B cell (primary cell): ENCODE measurements around the gene TEKT1. TPM values are rescaled to one million over a fixed set of nuclear protein-coding genes. Genes with fewer than 3 reads are reported as not detected.

Experiments used
- ATAC-seq: fragments of 200-7000 bp; cut with Tn5 transposase; one replicate; pipeline ENCODE4 v1.10.0; 2021; ENCODE audit warnings: low read depth, mild to moderate bottlenecking, moderate number of reproducible peaks, moderate library complexity
- CTCF ChIA-PET: fragments of 350-600 bp; sonication (Branson Sonifier 250); formaldehyde crosslinking; loops from one replicate; lab custom pipeline; 2021; ENCODE audit warnings: antibody characterized with exemption, inconsistent platforms; lab: Charles Lee
- POLR2A ChIA-PET: fragments of 350-600 bp; sonication (Branson Sonifier 250); formaldehyde crosslinking; loops from one replicate; lab custom pipeline; 2021; ENCODE audit warnings: antibody characterized with exemption; lab: Charles Lee
- DNase-seq: peaks from one replicate; pipeline ENCODE4 v3.0.0; 2013
- H2AFZ ChIP-seq: 2 replicates; pipeline ENCODE4 v1.6.1; 2012; ENCODE audit warnings: mild to moderate bottlenecking, low read depth, low read length; ENCODE audit not compliant: insufficient read depth, poor library complexity, severe bottlenecking
- H3K27ac ChIP-seq, 2 donors: 1 replicate in 1 of 2; 2 replicates in 1 of 2; pipeline ENCODE4 v1.5.1; 2012 to 2013; ENCODE audit warnings: low read length in 2 of 2, mild to moderate bottlenecking in 2 of 2, moderate library complexity in 1 of 2
- H3K27me3 ChIP-seq, 4 experiments: fragments of 200-600 bp in 1 of 4; sonication (generic) in 1 of 4; replicated peaks in 1 of 4; 1 replicate in 2 of 4; 2 replicates in 2 of 4; pipeline versions ENCODE4 v1.6.1 to v1.7.0; 2013 to 2016; ENCODE audit warnings: low read length in 3 of 4, mild to moderate bottlenecking in 2 of 4, mixed read lengths in 1 of 4, moderate library complexity in 1 of 4; ENCODE audit not compliant: insufficient read depth in 4 of 4, control insufficient read depth in 3 of 4; ENCODE audit errors: control extremely low read depth in 1 of 4
- H3K36me3 ChIP-seq, 2 experiments: replicated peaks in 1 of 2; 1 replicate in 1 of 2; 2 replicates in 1 of 2; pipeline versions ENCODE4 v1.6.1 to v1.7.1; 2013; ENCODE audit warnings: low read length in 1 of 2; ENCODE audit not compliant: insufficient read depth in 2 of 2, control insufficient read depth in 1 of 2; ENCODE audit errors: control extremely low read depth in 1 of 2, extremely low read depth in 1 of 2
- H3K4me1 ChIP-seq, 2 donors: fragments of 200-600 bp in 1 of 2; sonication (generic) in 1 of 2; 1 replicate in 1 of 2; 2 replicates in 1 of 2; pipeline versions ENCODE4 v1.5.1 to v1.6.1; 2013 to 2017; ENCODE audit warnings: low read length in 2 of 2; ENCODE audit not compliant: control insufficient read depth in 2 of 2, insufficient read depth in 2 of 2
- H3K4me2 ChIP-seq: replicated peaks from 2 replicates; pipeline ENCODE3; 2012; ENCODE audit warnings: mild to moderate bottlenecking, low read depth, low read length; ENCODE audit not compliant: poor library complexity, severe bottlenecking
- H3K4me3 ChIP-seq, 5 experiments: fragments of 200-600 bp in 1 of 5; sonication (generic) in 1 of 5; 1 replicate in 3 of 5; 2 replicates in 2 of 5; pipeline versions ENCODE4 v1.5.1 to v1.7.0; 2011 to 2016; ENCODE audit warnings: low read length in 4 of 5, mild to moderate bottlenecking in 4 of 5, low read depth in 2 of 5, control low read depth in 1 of 5, moderate library complexity in 1 of 5; ENCODE audit not compliant: insufficient read depth in 1 of 5; ENCODE audit errors: control extremely low read depth in 1 of 5, extremely low read depth in 1 of 5
- H3K79me2 ChIP-seq: fragments of 200-600 bp; sonication (generic); one replicate; pipeline ENCODE4 v1.6.0; 2016; ENCODE audit warnings: low read length; ENCODE audit not compliant: control insufficient read depth, insufficient read depth
- H3K9ac ChIP-seq: fragments of 200-600 bp; sonication (generic); 2 replicates; pipeline ENCODE4 v1.6.1; 2017; ENCODE audit warnings: mild to moderate bottlenecking, low read length, moderate library complexity
- H3K9me3 ChIP-seq, 3 donors: one replicate each; pipeline versions ENCODE4 v1.6.1 to v1.7.1; 2013; ENCODE audit warnings: low read length in 2 of 3; ENCODE audit not compliant: control insufficient read depth in 2 of 3, insufficient read depth in 1 of 3; ENCODE audit errors: control extremely low read depth in 1 of 3
- H4K20me1 ChIP-seq: 2 replicates; pipeline ENCODE4 v1.6.0; 2012; ENCODE audit warnings: mild to moderate bottlenecking, low read length; ENCODE audit not compliant: insufficient read depth, control insufficient read depth, poor library complexity, severe bottlenecking
- H3K27ac Mint-ChIP-seq: one replicate; pipeline ENCODE4 v1.8.0; 2021; ENCODE audit warnings: mixed read lengths
- H3K27me3 Mint-ChIP-seq: one replicate; pipeline ENCODE4 v1.8.0; 2021; ENCODE audit warnings: mixed read lengths
- H3K4me1 Mint-ChIP-seq: one replicate; pipeline ENCODE4 v1.8.0; 2021; ENCODE audit warnings: mixed read lengths
- H3K4me3 Mint-ChIP-seq: one replicate; pipeline ENCODE4 v1.8.0; 2021; ENCODE audit warnings: mixed read lengths
- H3K9me3 Mint-ChIP-seq: one replicate; pipeline ENCODE4 v1.8.0; 2022; ENCODE audit warnings: mixed read lengths; ENCODE audit not compliant: insufficient read depth
- CTCF ChIP-seq: fragments of 200-600 bp; IDR thresholded peaks from one replicate; pipeline ENCODE4 v1.8.0; 2022; ENCODE audit warnings: antibody characterized with exemption, mild to moderate bottlenecking
- EZH2 ChIP-seq: IDR thresholded peaks from 2 replicates; pipeline ENCODE4 v1.6.1; 2012; ENCODE audit warnings: borderline replicate concordance, low read depth, mild to moderate bottlenecking, moderate library complexity, low read length; ENCODE audit not compliant: insufficient read depth, poor library complexity, severe bottlenecking
- WGBS: methylation state at CpG from one replicate; pipeline ENCODE4 v1.1.5; 2013; ENCODE audit warnings: missing lambda C conversion rate; ENCODE audit not compliant: insufficient coverage; 5-methylcytosine and 5-hydroxymethylcytosine counted together
- intact Hi-C: fragments of 100-400 bp; cut with micrococcal nuclease; formaldehyde crosslinking; loops from one replicate; pipeline ENCODE4 v1.10.0; 2022
- polyA plus RNA-seq: library from polyadenylated mRNA; depleted of rRNA; stranded (reverse); fragments of >200 nt; gene quantifications from 2 replicates; pipeline ENCODE4 v1.2.3, GENCODE V29; 2012
- total RNA-seq, 2 donors: library from RNA; stranded (reverse); fragments of 120-200 nt in 1 of 2; gene quantifications; 1 replicate in 1 of 2; 2 replicates in 1 of 2; pipeline versions ENCODE4 v1.2.3 to v1.2.4, GENCODE V29; 2013 to 2022

TEKT1 gene
- total and polyA plus RNA-seq, 2 donors (not counting 1 experiment from before 2014, with no cell fraction given) = not detected

GRCh38 chr17:6782244-6782643 is 49.3 kb downstream of the TEKT1 start:
- Histone ChIP-seq H4K20me1 (no peaks in the 10 kb centered on the region), H2AFZ (no peak overlapping the region), H3K9me3 (peaks cover 2 to 8% (median 3%) of the 10 kb centered on the region in 3 donors), H3K4me1 (no peaks in the 10 kb centered on the region), H3K79me2 (no peaks in the 10 kb centered on the region), H3K27me3 (peaks cover 0 to 34% (median 17%) of the 10 kb centered on the region in 4 experiments), H3K36me3 (no peaks in the 10 kb centered on the region), H3K4me3 (no peak overlapping the region), H3K27ac (no peak overlapping the region), H3K9ac (no peak overlapping the region), H3K4me2 (no peak overlapping the region)
- Mint-ChIP-seq H3K27ac (no peak overlapping the region), H3K27me3 (peaks cover 74% of the 10 kb centered on the region), H3K9me3 (peaks cover 3% of the 10 kb centered on the region), H3K4me1 (no peaks in the 10 kb centered on the region), H3K4me3 (no peak overlapping the region)
- no peak for TF ChIP-seq EZH2
- no peak for TF ChIP-seq CTCF
- intact Hi-C loops = no loop called here
- DNase-seq = no peak
- WGBS = no CpG with 5 or more reads among the region's 4 CpGs
- ATAC-seq = no peak
- ChIA-PET CTCF (no interaction called here), POLR2A (no interaction called here)

- WGBS = 6% methylated on average over 2 of the region's 3 CpGs
- H3K27me3 ChIP-seq = peaks cover 0 to 38% (median 22%) of the 10 kb centered on the region in 4 experiments
- no peak overlapping the region for H3K27ac Mint-ChIP-seq
- no peaks in the 10 kb centered on the region for H3K36me3 ChIP-seq
- H3K9ac ChIP-seq = no peak overlapping the region
- H3K4me3 Mint-ChIP-seq = no peak overlapping the region
- no peak overlapping the region for H3K27ac ChIP-seq
- ChIA-PET CTCF (no interaction called here), POLR2A (no interaction called here)
- TF ChIP-seq CTCF (no peak), EZH2 (no peak)
- no peaks in the 10 kb centered on the region for H4K20me1 ChIP-seq
- peaks cover 2 to 17% (median 3%) of the 10 kb centered on the region in 3 donors for H3K9me3 ChIP-seq
- no peak overlapping the region for H3K4me2 ChIP-seq
- intact Hi-C loops = no loop called here
- no peaks in the 10 kb centered on the region for H3K4me1 ChIP-seq
- ATAC-seq (no peak), DNase-seq (no peak)
- H3K4me1 Mint-ChIP-seq = peaks cover 2% of the 10 kb centered on the region
- H3K27me3 Mint-ChIP-seq = peaks cover 70% of the 10 kb centered on the region
- H3K79me2 ChIP-seq = no peaks in the 10 kb centered on the region
- no peak overlapping the region for H3K4me3 ChIP-seq
- no peak overlapping the region for H2AFZ ChIP-seq
- peaks cover 2% of the 10 kb centered on the region for H3K9me3 Mint-ChIP-seq
Observed at GRCh38 chr17:6780886-6781285, 50.6 kb downstream of the TEKT1 start.
